ENCODE results near the gene SH3TC1.

GRCh38 chr4:8173492-8174242, 25.4 kb upstream of the SH3TC1 start:
- TF ChIP-seq, protein P1, sequence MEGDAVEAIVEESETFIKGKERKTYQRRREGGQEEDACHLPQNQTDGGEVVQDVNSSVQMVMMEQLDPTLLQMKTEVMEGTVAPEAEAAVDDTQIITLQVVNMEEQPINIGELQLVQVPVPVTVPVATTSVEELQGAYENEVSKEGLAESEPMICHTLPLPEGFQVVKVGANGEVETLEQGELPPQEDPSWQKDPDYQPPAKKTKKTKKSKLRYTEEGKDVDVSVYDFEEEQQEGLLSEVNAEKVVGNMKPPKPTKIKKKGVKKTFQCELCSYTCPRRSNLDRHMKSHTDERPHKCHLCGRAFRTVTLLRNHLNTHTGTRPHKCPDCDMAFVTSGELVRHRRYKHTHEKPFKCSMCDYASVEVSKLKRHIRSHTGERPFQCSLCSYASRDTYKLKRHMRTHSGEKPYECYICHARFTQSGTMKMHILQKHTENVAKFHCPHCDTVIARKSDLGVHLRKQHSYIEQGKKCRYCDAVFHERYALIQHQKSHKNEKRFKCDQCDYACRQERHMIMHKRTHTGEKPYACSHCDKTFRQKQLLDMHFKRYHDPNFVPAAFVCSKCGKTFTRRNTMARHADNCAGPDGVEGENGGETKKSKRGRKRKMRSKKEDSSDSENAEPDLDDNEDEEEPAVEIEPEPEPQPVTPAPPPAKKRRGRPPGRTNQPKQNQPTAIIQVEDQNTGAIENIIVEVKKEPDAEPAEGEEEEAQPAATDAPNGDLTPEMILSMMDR (IDR thresholded peaks at IDR 0.05) = no peak
- TF ChIP-seq POLR2AphosphoS5 (IDR thresholded peaks at IDR 0.05) (no peak), EP300 (IDR thresholded peaks at IDR 0.05; ENCODE audit: low read depth) (no peak)

All from transverse colon (tissue), 4 donors.